Measurements from ENCODE around the gene BPHL. TPM values are rescaled to one million over a fixed set of nuclear protein-coding genes. Genes with fewer than 3 reads are reported as not detected.
A peak's percentile ranks its signal among the peaks of the same experiment; 100 is the strongest.

BPHL gene
- total and polyA plus RNA-seq, 2 experiments from 2014 or later: 22.8 to 45.5 TPM

DNA sequence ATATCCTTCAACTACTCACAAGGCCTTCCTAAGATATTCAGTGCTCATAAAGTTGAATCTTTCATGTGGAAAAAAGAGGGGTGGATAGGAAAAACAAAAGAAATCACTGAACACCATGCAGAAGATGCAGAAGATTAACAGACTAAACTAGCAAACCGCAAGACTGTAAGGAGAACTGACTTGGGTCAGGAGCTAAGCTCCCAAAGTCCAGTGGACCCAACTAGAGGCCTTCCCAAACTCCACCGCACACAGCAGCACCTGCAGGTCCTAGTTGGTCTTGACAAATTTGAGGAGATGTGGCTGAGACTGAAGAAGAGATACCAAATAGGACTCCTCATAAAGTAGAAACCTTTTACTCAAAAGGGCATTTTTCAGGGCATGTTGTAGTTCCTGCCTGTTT is 46.9 kb upstream of the BPHL start:
- H3K27me3 Mint-ChIP-seq (ENCODE audit: insufficient read depth, low read depth, poor library complexity): peaks cover 30% of the 10 kb centered on the region
- Histone ChIP-seq H3K9me2 (ENCODE audit: insufficient read depth) (no peaks in the 10 kb centered on the region), H3K4me2 (no peak overlapping the region), H3K27ac (ENCODE audit: low read depth) (peak overlapping the region; percentile 99), H3K79me2 (replicated peaks; ENCODE audit: insufficient read depth) (peaks cover 65% of the 10 kb centered on the region), H4K20me1 (replicated peaks; ENCODE audit: insufficient read depth) (0 out of 2 replicates have a peak, but pooled peaks cover 3% of the 10 kb centered on the region), H2AFZ (no peak overlapping the region), H3K4me3 (no peak overlapping the region), H3K4me1 (ENCODE audit: insufficient read depth) (peaks cover 49% of the 10 kb centered on the region), H3K27me3 (ENCODE audit: insufficient read depth) (no peaks in the 10 kb centered on the region), H3F3A (replicated peaks; ENCODE audit: low read depth) (peaks cover 13% of the 10 kb centered on the region), H3K36me3 (ENCODE audit: insufficient read depth) (no peaks in the 10 kb centered on the region)
- ATAC-seq (no peak), DNase-seq (ENCODE audit: low spot score) (no peak)
- no peak overlapping the region for H3K4me3 Mint-ChIP-seq
- H3K36me3 Mint-ChIP-seq (ENCODE audit: low read depth): peaks cover 46% of the 10 kb centered on the region
- peaks cover 17% of the 10 kb centered on the region for H3K9me3 Mint-ChIP-seq
- peak overlapping the region; percentile 61 for H3K27ac Mint-ChIP-seq
- peaks cover 54% of the 10 kb centered on the region for H3K4me1 Mint-ChIP-seq
- TF ChIP-seq EZH2 (IDR thresholded peaks at IDR 0.05; ENCODE audit: low read depth, unreplicated experiment) (no peak), NANOG (IDR thresholded peaks at IDR 0.05; ENCODE audit: borderline replicate concordance) (no peak), EZH2phosphoT487 (IDR thresholded peaks at IDR 0.05; ENCODE audit: unreplicated experiment) (no peak), POLR2AphosphoS5 (IDR thresholded peaks at IDR 0.05; ENCODE audit: low read depth) (no peak), ZNF331 (CRISPR knock-in tag; IDR thresholded peaks at IDR 0.05; ENCODE audit: low read depth) (no peak), CREB1 (CRISPR knock-in tag; IDR thresholded peaks at IDR 0.05; ENCODE audit: low read depth) (no peak), STAT1 (IDR thresholded peaks at IDR 0.05; ENCODE audit: unreplicated experiment) (no peak), JUNB (IDR thresholded peaks at IDR 0.05; ENCODE audit: unreplicated experiment) (no peak), ZNF114 (CRISPR knock-in tag; IDR thresholded peaks at IDR 0.05) (no peak)
- TF ChIP-seq, protein P1, sequence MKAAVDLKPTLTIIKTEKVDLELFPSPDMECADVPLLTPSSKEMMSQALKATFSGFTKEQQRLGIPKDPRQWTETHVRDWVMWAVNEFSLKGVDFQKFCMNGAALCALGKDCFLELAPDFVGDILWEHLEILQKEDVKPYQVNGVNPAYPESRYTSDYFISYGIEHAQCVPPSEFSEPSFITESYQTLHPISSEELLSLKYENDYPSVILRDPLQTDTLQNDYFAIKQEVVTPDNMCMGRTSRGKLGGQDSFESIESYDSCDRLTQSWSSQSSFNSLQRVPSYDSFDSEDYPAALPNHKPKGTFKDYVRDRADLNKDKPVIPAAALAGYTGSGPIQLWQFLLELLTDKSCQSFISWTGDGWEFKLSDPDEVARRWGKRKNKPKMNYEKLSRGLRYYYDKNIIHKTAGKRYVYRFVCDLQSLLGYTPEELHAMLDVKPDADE (IDR thresholded peaks at IDR 0.05): no peak
- TF ChIP-seq, protein P2, sequence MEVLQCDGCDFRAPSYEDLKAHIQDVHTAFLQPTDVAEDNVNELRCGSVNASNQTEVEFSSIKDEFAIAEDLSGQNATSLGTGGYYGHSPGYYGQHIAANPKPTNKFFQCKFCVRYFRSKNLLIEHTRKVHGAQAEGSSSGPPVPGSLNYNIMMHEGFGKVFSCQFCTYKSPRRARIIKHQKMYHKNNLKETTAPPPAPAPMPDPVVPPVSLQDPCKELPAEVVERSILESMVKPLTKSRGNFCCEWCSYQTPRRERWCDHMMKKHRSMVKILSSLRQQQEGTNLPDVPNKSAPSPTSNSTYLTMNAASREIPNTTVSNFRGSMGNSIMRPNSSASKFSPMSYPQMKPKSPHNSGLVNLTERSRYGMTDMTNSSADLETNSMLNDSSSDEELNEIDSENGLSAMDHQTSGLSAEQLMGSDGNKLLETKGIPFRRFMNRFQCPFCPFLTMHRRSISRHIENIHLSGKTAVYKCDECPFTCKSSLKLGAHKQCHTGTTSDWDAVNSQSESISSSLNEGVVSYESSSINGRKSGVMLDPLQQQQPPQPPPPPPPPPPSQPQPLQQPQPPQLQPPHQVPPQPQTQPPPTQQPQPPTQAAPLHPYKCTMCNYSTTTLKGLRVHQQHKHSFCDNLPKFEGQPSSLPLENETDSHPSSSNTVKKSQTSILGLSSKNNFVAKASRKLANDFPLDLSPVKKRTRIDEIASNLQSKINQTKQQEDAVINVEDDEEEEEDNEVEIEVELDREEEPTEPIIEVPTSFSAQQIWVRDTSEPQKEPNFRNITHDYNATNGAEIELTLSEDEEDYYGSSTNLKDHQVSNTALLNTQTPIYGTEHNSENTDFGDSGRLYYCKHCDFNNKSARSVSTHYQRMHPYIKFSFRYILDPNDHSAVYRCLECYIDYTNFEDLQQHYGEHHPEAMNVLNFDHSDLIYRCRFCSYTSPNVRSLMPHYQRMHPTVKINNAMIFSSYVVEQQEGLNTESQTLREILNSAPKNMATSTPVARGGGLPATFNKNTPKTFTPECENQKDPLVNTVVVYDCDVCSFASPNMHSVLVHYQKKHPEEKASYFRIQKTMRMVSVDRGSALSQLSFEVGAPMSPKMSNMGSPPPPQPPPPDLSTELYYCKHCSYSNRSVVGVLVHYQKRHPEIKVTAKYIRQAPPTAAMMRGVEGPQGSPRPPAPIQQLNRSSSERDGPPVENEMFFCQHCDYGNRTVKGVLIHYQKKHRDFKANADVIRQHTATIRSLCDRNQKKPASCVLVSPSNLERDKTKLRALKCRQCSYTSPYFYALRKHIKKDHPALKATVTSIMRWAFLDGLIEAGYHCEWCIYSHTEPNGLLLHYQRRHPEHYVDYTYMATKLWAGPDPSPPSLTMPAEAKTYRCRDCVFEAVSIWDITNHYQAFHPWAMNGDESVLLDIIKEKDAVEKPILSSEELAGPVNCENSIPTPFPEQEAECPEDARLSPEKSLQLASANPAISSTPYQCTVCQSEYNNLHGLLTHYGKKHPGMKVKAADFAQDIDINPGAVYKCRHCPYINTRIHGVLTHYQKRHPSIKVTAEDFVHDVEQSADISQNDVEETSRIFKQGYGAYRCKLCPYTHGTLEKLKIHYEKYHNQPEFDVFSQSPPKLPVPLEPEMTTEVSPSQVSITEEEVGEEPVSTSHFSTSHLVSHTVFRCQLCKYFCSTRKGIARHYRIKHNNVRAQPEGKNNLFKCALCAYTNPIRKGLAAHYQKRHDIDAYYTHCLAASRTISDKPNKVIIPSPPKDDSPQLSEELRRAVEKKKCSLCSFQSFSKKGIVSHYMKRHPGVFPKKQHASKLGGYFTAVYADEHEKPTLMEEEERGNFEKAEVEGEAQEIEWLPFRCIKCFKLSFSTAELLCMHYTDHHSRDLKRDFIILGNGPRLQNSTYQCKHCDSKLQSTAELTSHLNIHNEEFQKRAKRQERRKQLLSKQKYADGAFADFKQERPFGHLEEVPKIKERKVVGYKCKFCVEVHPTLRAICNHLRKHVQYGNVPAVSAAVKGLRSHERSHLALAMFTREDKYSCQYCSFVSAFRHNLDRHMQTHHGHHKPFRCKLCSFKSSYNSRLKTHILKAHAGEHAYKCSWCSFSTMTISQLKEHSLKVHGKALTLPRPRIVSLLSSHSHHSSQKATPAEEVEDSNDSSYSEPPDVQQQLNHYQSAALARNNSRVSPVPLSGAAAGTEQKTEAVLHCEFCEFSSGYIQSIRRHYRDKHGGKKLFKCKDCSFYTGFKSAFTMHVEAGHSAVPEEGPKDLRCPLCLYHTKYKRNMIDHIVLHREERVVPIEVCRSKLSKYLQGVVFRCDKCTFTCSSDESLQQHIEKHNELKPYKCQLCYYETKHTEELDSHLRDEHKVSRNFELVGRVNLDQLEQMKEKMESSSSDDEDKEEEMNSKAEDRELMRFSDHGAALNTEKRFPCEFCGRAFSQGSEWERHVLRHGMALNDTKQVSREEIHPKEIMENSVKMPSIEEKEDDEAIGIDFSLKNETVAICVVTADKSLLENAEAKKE (CRISPR knock-in tag; IDR thresholded peaks at IDR 0.05): no peak
- TF ChIP-seq, protein P3, sequence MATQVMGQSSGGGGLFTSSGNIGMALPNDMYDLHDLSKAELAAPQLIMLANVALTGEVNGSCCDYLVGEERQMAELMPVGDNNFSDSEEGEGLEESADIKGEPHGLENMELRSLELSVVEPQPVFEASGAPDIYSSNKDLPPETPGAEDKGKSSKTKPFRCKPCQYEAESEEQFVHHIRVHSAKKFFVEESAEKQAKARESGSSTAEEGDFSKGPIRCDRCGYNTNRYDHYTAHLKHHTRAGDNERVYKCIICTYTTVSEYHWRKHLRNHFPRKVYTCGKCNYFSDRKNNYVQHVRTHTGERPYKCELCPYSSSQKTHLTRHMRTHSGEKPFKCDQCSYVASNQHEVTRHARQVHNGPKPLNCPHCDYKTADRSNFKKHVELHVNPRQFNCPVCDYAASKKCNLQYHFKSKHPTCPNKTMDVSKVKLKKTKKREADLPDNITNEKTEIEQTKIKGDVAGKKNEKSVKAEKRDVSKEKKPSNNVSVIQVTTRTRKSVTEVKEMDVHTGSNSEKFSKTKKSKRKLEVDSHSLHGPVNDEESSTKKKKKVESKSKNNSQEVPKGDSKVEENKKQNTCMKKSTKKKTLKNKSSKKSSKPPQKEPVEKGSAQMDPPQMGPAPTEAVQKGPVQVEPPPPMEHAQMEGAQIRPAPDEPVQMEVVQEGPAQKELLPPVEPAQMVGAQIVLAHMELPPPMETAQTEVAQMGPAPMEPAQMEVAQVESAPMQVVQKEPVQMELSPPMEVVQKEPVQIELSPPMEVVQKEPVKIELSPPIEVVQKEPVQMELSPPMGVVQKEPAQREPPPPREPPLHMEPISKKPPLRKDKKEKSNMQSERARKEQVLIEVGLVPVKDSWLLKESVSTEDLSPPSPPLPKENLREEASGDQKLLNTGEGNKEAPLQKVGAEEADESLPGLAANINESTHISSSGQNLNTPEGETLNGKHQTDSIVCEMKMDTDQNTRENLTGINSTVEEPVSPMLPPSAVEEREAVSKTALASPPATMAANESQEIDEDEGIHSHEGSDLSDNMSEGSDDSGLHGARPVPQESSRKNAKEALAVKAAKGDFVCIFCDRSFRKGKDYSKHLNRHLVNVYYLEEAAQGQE (IDR thresholded peaks at IDR 0.05; ENCODE audit: unreplicated experiment): no peak
- TF ChIP-seq, protein P4, sequence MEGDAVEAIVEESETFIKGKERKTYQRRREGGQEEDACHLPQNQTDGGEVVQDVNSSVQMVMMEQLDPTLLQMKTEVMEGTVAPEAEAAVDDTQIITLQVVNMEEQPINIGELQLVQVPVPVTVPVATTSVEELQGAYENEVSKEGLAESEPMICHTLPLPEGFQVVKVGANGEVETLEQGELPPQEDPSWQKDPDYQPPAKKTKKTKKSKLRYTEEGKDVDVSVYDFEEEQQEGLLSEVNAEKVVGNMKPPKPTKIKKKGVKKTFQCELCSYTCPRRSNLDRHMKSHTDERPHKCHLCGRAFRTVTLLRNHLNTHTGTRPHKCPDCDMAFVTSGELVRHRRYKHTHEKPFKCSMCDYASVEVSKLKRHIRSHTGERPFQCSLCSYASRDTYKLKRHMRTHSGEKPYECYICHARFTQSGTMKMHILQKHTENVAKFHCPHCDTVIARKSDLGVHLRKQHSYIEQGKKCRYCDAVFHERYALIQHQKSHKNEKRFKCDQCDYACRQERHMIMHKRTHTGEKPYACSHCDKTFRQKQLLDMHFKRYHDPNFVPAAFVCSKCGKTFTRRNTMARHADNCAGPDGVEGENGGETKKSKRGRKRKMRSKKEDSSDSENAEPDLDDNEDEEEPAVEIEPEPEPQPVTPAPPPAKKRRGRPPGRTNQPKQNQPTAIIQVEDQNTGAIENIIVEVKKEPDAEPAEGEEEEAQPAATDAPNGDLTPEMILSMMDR (conservative IDR thresholded peaks at IDR 0.05; ENCODE audit: low read depth in 2 of 2): no peak
